GM23338 (cell line): ENCODE results near the gene BTBD9. TPM values are rescaled to one million over a fixed set of nuclear protein-coding genes. Genes with fewer than 3 reads are reported as not detected.
A peak's percentile ranks its signal among the peaks of the same experiment; 100 is the strongest.

Experiments
- ATAC-seq: fragments of 200-7000 bp; cut with Tn5 transposase; 3 replicates; pipeline ENCODE4 v1.9.1; 2020
- DNase-seq: peaks from one replicate; pipeline ENCODE4 v3.0.0-alpha.2; 2015; ENCODE audit warnings: low spot score
- H2AFZ ChIP-seq: fragments of 200-600 bp; sonication (generic); 2 replicates; pipeline ENCODE4 v1.8.0; 2016; ENCODE audit warnings: antibody characterized with exemption, mild to moderate bottlenecking, moderate library complexity
- H3F3A ChIP-seq: fragments of 200-600 bp; sonication (generic); replicated peaks from 2 replicates; pipeline ENCODE4 v1.8.0; 2017; ENCODE audit warnings: antibody characterized with exemption, mixed run types, low read depth
- H3K27ac ChIP-seq: fragments of 200-600 bp; sonication (generic); 2 replicates; pipeline ENCODE4 v1.6.1; 2016; ENCODE audit warnings: low read depth
- H3K27me3 ChIP-seq: fragments of 200-600 bp; sonication (generic); 2 replicates; pipeline ENCODE4 v1.8.0; 2016; ENCODE audit warnings: mild to moderate bottlenecking, mixed run types, moderate library complexity; ENCODE audit not compliant: insufficient read depth
- H3K36me3 ChIP-seq: fragments of 200-600 bp; sonication (generic); 2 replicates; pipeline ENCODE4 v1.8.0; 2016; ENCODE audit warnings: mild to moderate bottlenecking; ENCODE audit not compliant: insufficient read depth
- H3K4me1 ChIP-seq: fragments of 200-600 bp; sonication (generic); 2 replicates; pipeline ENCODE4 v1.8.0; 2016; ENCODE audit warnings: mild to moderate bottlenecking, moderate library complexity; ENCODE audit not compliant: insufficient read depth
- H3K4me2 ChIP-seq: fragments of 200-600 bp; sonication (generic); 2 replicates; pipeline ENCODE4 v1.7.1; 2017; ENCODE audit warnings: mixed run types
- H3K4me3 ChIP-seq: fragments of 200-600 bp; sonication (generic); 2 replicates; pipeline ENCODE4 v1.6.1; 2016; ENCODE audit warnings: mixed run types
- H3K79me2 ChIP-seq: fragments of 200-600 bp; sonication (generic); replicated peaks from 2 replicates; pipeline ENCODE4 v1.8.0; 2017; ENCODE audit warnings: mild to moderate bottlenecking; ENCODE audit not compliant: insufficient read depth
- H3K9me2 ChIP-seq: fragments of 200-600 bp; sonication (generic); 2 replicates; pipeline ENCODE4 v1.8.0; 2017; ENCODE audit not compliant: insufficient read depth
- H4K20me1 ChIP-seq: fragments of 200-600 bp; sonication (generic); replicated peaks from 2 replicates; pipeline ENCODE4 v1.8.0; 2017; ENCODE audit warnings: mild to moderate bottlenecking; ENCODE audit not compliant: insufficient read depth
- H3K27ac Mint-ChIP-seq: 2 replicates; pipeline ENCODE4 v1.8.0; 2020; ENCODE audit warnings: inconsistent platforms, mild to moderate bottlenecking, moderate library complexity, mixed read lengths
- H3K27me3 Mint-ChIP-seq: 3 replicates; pipeline ENCODE4 v1.8.0; 2022; ENCODE audit warnings: low read depth, mild to moderate bottlenecking, moderate library complexity, mixed read lengths, inconsistent platforms; ENCODE audit not compliant: insufficient read depth, poor library complexity
- H3K36me3 Mint-ChIP-seq: 3 replicates; pipeline ENCODE4 v1.8.0; 2021; ENCODE audit warnings: low read depth, mild to moderate bottlenecking, inconsistent platforms, moderate library complexity, mixed read lengths
- H3K4me1 Mint-ChIP-seq: 3 replicates; pipeline ENCODE4 v1.8.0; 2020; ENCODE audit warnings: mild to moderate bottlenecking, inconsistent platforms, mixed read lengths
- H3K4me3 Mint-ChIP-seq: 3 replicates; pipeline ENCODE4 v1.8.0; 2021; ENCODE audit warnings: moderate library complexity, mild to moderate bottlenecking, inconsistent platforms, mixed read lengths
- H3K9me3 Mint-ChIP-seq: 3 replicates; pipeline ENCODE4 v1.8.0; 2020; ENCODE audit warnings: moderate library complexity, mild to moderate bottlenecking, inconsistent platforms, mixed read lengths
- CREB1 ChIP-seq: fragments of 250-450 bp; sonication (Bioruptor Pico); IDR thresholded peaks from 2 replicates; pipeline ENCODE4 v1.5.0; 2020; ENCODE audit warnings: low read depth, mild to moderate bottlenecking, moderate library complexity
- EZH2 ChIP-seq: fragments of 200-600 bp; sonication (generic); IDR thresholded peaks from one replicate; pipeline ENCODE4 v1.8.0; 2017; ENCODE audit warnings: antibody characterized with exemption, mild to moderate bottlenecking, low read depth; ENCODE audit not compliant: unreplicated experiment
- EZH2phosphoT487 ChIP-seq: fragments of 200-600 bp; sonication (generic); IDR thresholded peaks from one replicate; pipeline ENCODE4 v1.8.1; 2018; ENCODE audit warnings: antibody characterized with exemption; ENCODE audit not compliant: unreplicated experiment
- JUNB ChIP-seq: IDR thresholded peaks from one replicate; pipeline ENCODE4 v1.6.1; 2016; ENCODE audit warnings: antibody characterized with exemption; ENCODE audit not compliant: unreplicated experiment
- NANOG ChIP-seq: IDR thresholded peaks from 2 replicates; pipeline ENCODE4 v1.6.1; 2016; ENCODE audit warnings: antibody characterized with exemption, borderline replicate concordance
- POLR2AphosphoS5 ChIP-seq: IDR thresholded peaks from 2 replicates; pipeline ENCODE4 v1.6.1; 2016; ENCODE audit warnings: antibody characterized with exemption, low read depth
- STAT1 ChIP-seq: IDR thresholded peaks from one replicate; pipeline ENCODE4 v1.6.1; 2016; ENCODE audit warnings: antibody characterized with exemption; ENCODE audit not compliant: unreplicated experiment
- ZNF114 ChIP-seq: fragments of 250-450 bp; sonication (Bioruptor Pico); IDR thresholded peaks from 2 replicates; pipeline ENCODE4 v1.5.0; 2020; ENCODE audit warnings: mild to moderate bottlenecking, moderate library complexity
- ZNF331 ChIP-seq: fragments of 250-450 bp; sonication (Bioruptor Pico); IDR thresholded peaks from 2 replicates; pipeline ENCODE4 v1.5.0; 2020; ENCODE audit warnings: low read depth, mild to moderate bottlenecking, moderate library complexity
- polyA plus RNA-seq: library from polyadenylated mRNA; unstranded; fragments of >200 nt; fragmentation: Nextera tagmentation; extraction: Ambion mirVana; gene quantifications from 2 replicates; pipeline ENCODE4 v1.2.1, GENCODE V29; 2016
- total RNA-seq: library from RNA; depleted of rRNA; stranded (reverse); fragments of >200 nt; shearing (Covaris generic); gene quantifications from 2 replicates; pipeline ENCODE4 v1.2.3, GENCODE V29; 2014
- TF ChIP-seq, protein P1 (sequence below): IDR thresholded peaks from 2 replicates; pipeline ENCODE4 v1.6.1; 2016; ENCODE audit warnings: antibody characterized with exemption
- TF ChIP-seq, protein P2 (sequence below): IDR thresholded peaks from one replicate; pipeline ENCODE4 v1.6.1; 2018; ENCODE audit warnings: antibody characterized with exemption; ENCODE audit not compliant: unreplicated experiment
- TF ChIP-seq, protein P3 (sequence below), 2 experiments: fragments of 200-600 bp in 1 of 2; sonication (generic) in 1 of 2; conservative IDR thresholded peaks; 2 replicates each; pipeline versions ENCODE4 v1.5.1 to v1.6.1; 2016 to 2017; ENCODE audit warnings: antibody characterized with exemption in 2 of 2, low read depth in 2 of 2, mild to moderate bottlenecking in 2 of 2, moderate library complexity in 1 of 2
- TF ChIP-seq, protein P4 (sequence below): fragments of 250-450 bp; sonication (Bioruptor Pico); IDR thresholded peaks from 2 replicates; pipeline ENCODE4 v1.5.0; 2020; ENCODE audit warnings: mild to moderate bottlenecking, moderate library complexity

The BTBD9 gene
- total and polyA plus RNA-seq, 2 experiments from 2014 or later, result 4.2 to 5.3 TPM

DNA sequence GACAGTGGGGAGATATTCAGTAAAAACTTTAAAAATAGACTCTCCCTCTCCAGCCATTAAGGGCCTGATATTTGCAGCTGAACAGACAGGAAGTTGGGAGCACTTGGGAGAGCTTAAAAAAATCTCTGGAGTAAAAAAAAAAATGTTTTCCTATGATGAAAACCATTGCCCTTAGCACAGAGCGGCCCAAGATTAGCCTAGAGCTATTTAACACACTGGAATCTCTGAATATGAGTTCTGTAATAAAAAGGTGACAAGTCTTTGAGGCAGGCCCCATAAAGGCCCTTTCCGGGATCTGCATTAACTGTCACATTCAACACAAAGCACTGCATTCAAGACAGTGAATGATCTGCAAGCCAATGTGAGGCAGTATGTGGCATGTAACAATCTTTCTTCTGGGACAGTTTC lies 426.5 kb downstream of the BTBD9 start:
- Mint-ChIP-seq H3K4me3 (no peak overlapping the region; the same call in 2 of the 3 replicates), H3K27ac (peak overlapping the region; percentile 88)

More for the DNA sequence above, 426.5 kb downstream of the BTBD9 start:
- DNase-seq, result no peak
- no peak for TF ChIP-seq JUNB
- no peak for TF ChIP-seq CREB1 (CRISPR knock-in tag)
- TF ChIP-seq NANOG, result no peak
- TF ChIP-seq, protein P1, sequence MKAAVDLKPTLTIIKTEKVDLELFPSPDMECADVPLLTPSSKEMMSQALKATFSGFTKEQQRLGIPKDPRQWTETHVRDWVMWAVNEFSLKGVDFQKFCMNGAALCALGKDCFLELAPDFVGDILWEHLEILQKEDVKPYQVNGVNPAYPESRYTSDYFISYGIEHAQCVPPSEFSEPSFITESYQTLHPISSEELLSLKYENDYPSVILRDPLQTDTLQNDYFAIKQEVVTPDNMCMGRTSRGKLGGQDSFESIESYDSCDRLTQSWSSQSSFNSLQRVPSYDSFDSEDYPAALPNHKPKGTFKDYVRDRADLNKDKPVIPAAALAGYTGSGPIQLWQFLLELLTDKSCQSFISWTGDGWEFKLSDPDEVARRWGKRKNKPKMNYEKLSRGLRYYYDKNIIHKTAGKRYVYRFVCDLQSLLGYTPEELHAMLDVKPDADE, result no peak
- no peak for TF ChIP-seq STAT1
- TF ChIP-seq POLR2AphosphoS5, result no peak
- TF ChIP-seq, protein P2, sequence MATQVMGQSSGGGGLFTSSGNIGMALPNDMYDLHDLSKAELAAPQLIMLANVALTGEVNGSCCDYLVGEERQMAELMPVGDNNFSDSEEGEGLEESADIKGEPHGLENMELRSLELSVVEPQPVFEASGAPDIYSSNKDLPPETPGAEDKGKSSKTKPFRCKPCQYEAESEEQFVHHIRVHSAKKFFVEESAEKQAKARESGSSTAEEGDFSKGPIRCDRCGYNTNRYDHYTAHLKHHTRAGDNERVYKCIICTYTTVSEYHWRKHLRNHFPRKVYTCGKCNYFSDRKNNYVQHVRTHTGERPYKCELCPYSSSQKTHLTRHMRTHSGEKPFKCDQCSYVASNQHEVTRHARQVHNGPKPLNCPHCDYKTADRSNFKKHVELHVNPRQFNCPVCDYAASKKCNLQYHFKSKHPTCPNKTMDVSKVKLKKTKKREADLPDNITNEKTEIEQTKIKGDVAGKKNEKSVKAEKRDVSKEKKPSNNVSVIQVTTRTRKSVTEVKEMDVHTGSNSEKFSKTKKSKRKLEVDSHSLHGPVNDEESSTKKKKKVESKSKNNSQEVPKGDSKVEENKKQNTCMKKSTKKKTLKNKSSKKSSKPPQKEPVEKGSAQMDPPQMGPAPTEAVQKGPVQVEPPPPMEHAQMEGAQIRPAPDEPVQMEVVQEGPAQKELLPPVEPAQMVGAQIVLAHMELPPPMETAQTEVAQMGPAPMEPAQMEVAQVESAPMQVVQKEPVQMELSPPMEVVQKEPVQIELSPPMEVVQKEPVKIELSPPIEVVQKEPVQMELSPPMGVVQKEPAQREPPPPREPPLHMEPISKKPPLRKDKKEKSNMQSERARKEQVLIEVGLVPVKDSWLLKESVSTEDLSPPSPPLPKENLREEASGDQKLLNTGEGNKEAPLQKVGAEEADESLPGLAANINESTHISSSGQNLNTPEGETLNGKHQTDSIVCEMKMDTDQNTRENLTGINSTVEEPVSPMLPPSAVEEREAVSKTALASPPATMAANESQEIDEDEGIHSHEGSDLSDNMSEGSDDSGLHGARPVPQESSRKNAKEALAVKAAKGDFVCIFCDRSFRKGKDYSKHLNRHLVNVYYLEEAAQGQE, result no peak
- no peak for TF ChIP-seq ZNF331
- TF ChIP-seq, protein P3, sequence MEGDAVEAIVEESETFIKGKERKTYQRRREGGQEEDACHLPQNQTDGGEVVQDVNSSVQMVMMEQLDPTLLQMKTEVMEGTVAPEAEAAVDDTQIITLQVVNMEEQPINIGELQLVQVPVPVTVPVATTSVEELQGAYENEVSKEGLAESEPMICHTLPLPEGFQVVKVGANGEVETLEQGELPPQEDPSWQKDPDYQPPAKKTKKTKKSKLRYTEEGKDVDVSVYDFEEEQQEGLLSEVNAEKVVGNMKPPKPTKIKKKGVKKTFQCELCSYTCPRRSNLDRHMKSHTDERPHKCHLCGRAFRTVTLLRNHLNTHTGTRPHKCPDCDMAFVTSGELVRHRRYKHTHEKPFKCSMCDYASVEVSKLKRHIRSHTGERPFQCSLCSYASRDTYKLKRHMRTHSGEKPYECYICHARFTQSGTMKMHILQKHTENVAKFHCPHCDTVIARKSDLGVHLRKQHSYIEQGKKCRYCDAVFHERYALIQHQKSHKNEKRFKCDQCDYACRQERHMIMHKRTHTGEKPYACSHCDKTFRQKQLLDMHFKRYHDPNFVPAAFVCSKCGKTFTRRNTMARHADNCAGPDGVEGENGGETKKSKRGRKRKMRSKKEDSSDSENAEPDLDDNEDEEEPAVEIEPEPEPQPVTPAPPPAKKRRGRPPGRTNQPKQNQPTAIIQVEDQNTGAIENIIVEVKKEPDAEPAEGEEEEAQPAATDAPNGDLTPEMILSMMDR (conservative IDR thresholded peaks at IDR 0.05; ENCODE audit: low read depth in 2 of 2), result no peak
- TF ChIP-seq EZH2phosphoT487, result no peak
- no peak for TF ChIP-seq ZNF114 (CRISPR knock-in tag)
- TF ChIP-seq, protein P4, sequence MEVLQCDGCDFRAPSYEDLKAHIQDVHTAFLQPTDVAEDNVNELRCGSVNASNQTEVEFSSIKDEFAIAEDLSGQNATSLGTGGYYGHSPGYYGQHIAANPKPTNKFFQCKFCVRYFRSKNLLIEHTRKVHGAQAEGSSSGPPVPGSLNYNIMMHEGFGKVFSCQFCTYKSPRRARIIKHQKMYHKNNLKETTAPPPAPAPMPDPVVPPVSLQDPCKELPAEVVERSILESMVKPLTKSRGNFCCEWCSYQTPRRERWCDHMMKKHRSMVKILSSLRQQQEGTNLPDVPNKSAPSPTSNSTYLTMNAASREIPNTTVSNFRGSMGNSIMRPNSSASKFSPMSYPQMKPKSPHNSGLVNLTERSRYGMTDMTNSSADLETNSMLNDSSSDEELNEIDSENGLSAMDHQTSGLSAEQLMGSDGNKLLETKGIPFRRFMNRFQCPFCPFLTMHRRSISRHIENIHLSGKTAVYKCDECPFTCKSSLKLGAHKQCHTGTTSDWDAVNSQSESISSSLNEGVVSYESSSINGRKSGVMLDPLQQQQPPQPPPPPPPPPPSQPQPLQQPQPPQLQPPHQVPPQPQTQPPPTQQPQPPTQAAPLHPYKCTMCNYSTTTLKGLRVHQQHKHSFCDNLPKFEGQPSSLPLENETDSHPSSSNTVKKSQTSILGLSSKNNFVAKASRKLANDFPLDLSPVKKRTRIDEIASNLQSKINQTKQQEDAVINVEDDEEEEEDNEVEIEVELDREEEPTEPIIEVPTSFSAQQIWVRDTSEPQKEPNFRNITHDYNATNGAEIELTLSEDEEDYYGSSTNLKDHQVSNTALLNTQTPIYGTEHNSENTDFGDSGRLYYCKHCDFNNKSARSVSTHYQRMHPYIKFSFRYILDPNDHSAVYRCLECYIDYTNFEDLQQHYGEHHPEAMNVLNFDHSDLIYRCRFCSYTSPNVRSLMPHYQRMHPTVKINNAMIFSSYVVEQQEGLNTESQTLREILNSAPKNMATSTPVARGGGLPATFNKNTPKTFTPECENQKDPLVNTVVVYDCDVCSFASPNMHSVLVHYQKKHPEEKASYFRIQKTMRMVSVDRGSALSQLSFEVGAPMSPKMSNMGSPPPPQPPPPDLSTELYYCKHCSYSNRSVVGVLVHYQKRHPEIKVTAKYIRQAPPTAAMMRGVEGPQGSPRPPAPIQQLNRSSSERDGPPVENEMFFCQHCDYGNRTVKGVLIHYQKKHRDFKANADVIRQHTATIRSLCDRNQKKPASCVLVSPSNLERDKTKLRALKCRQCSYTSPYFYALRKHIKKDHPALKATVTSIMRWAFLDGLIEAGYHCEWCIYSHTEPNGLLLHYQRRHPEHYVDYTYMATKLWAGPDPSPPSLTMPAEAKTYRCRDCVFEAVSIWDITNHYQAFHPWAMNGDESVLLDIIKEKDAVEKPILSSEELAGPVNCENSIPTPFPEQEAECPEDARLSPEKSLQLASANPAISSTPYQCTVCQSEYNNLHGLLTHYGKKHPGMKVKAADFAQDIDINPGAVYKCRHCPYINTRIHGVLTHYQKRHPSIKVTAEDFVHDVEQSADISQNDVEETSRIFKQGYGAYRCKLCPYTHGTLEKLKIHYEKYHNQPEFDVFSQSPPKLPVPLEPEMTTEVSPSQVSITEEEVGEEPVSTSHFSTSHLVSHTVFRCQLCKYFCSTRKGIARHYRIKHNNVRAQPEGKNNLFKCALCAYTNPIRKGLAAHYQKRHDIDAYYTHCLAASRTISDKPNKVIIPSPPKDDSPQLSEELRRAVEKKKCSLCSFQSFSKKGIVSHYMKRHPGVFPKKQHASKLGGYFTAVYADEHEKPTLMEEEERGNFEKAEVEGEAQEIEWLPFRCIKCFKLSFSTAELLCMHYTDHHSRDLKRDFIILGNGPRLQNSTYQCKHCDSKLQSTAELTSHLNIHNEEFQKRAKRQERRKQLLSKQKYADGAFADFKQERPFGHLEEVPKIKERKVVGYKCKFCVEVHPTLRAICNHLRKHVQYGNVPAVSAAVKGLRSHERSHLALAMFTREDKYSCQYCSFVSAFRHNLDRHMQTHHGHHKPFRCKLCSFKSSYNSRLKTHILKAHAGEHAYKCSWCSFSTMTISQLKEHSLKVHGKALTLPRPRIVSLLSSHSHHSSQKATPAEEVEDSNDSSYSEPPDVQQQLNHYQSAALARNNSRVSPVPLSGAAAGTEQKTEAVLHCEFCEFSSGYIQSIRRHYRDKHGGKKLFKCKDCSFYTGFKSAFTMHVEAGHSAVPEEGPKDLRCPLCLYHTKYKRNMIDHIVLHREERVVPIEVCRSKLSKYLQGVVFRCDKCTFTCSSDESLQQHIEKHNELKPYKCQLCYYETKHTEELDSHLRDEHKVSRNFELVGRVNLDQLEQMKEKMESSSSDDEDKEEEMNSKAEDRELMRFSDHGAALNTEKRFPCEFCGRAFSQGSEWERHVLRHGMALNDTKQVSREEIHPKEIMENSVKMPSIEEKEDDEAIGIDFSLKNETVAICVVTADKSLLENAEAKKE (CRISPR knock-in tag), result no peak
- TF ChIP-seq EZH2, result no peak
- no peaks in the 10 kb centered on the region; the same call in 1 of the 2 replicates for H3F3A ChIP-seq
- H3K9me2 ChIP-seq, result peaks cover 6% of the 10 kb centered on the region; the same call in 1 of the 2 replicates
- Mint-ChIP-seq H3K36me3 (no peaks in the 10 kb centered on the region), H3K9me3 (no peaks in the 10 kb centered on the region), H3K4me1 (peaks cover 47% of the 10 kb centered on the region), H3K27me3 (peaks cover 9% of the 10 kb centered on the region)
- H3K27ac ChIP-seq, result peak overlapping the region; percentile 91
- ATAC-seq, result no peak
- no peaks in the 10 kb centered on the region for H4K20me1 ChIP-seq
- peaks cover 44% of the 10 kb centered on the region for H3K4me1 ChIP-seq
- H3K79me2 ChIP-seq, result no peaks in the 10 kb centered on the region
- peak overlapping the region; percentile 23 for H2AFZ ChIP-seq
- no peak overlapping the region for H3K4me3 ChIP-seq
- no peaks in the 10 kb centered on the region for H3K36me3 ChIP-seq
- H3K27me3 ChIP-seq, result no peaks in the 10 kb centered on the region
- peak overlapping the region; percentile 72 for H3K4me2 ChIP-seq
